GDM1 (cell line): Measurements from ENCODE around the gene NPM1.

ENCODE experiments used
- DNase-seq: peaks from one replicate; lab custom pipeline; 2025; lab: John Stamatoyannopoulos, UW

Gene NPM1

GRCh38 chr5:171428168-171428696, 40.6 kb downstream of the NPM1 start:
- no peak for DNase-seq

- DNase-seq: no peak
Observed at GRCh38 chr5:171428809-171429542, 41.3 kb downstream of the NPM1 start.

- no peak for DNase-seq
Observed at GRCh38 chr5:171429543-171429910, 41.9 kb downstream of the NPM1 start.

DNA sequence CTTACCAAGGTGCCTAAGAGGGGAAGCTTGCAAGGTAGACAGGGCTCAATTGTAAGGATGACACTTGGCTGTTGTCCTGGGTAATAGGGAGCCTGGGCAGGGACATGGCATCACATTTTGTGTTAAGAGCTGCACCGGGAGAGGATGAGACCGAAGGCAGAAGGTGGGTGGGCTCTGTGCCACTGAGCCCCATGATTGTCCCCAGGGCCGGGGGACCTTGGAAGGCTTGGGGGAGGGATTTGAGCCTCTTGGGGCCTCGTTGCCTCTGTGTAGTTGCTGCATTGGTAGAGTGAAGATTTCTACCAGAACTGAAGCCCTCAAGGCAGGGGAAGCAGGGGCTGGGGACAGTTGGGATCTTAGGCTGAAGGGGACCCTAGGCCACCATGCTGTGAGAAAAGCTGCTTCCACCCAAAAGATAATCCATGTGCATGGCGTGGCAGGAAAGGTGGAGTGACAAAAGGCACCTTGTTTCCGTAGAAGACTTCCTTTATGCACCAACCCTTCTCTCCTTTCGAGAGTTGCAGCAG, 43.7 kb downstream of the NPM1 start:
- DNase-seq: no peak

DNA sequence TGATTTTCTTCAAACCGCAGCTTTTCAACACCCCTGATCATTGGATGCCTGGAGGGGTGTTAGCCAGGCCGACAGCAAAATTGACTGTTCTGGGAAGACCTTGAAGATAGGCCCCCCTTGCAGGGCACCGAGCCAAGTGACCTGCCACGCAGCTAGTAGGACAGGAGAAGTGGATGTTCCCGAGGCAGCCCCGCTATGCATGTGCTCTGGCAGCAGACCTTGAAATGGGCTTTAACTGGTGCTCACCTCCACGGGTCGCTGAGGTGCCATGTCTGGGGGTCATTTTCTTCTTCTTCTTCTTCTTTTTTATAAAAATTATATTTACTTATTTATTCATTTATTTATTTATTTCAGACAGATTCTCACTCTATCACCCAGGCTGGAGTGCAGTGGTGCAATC, 44.4 kb downstream of the NPM1 start:
- no peak for DNase-seq

DNA sequence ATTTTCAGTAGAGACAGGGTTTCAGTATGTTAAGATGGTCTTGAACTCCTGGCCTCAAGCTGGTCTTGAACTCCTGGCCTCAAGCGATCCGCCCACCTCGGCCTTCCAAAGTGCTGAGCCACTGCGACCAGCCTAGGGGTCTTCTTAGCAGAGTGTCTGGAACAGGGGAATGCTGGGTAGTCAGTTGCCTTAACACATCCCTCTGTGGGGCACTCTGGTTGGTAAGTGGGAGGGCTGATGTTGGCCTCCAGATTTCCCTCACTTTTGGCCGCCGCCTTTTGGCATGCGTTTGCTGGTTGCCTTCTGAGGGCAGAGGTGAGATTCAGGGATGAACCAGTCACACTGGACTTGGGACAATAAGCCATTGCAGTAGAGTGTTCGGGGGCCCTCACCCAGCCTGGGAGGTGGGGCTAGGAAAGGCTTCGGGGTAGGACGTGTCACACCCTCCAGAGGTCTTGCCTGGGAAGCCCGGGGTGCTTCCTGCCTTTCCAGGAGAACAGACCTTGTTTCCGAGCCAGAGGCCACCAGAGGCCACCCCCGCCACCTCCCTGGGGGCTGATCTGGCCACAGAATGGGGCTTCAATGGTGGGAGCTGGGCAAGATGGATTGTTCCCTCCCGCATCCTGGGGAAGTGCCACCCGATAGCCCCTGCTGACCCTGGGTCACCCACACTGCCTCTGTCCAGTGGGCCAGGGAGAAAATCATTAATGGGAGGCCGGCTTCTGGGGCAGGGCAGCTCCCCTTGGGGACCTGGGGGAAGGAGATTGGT, 45.1 kb downstream of the NPM1 start:
- DNase-seq: no peak

DNA sequence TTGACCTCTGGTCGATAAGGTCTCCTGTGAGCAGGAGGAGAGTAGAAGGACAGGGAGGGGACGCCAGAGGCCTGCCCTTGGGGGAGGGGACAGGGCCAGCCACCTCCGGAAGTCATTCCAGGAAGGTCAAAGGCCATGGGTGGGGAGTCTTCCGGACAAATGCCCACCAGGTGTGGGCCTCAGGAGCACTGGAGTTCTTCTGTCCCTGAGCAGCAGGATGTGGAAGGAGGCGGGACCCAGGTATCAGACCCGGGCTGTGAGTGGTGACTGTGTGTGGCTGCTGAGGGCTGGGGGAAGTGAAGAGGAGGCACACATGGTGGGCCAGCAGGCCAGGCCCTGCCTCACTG, 45.7 kb downstream of the NPM1 start:
- DNase-seq: no peak

DNA sequence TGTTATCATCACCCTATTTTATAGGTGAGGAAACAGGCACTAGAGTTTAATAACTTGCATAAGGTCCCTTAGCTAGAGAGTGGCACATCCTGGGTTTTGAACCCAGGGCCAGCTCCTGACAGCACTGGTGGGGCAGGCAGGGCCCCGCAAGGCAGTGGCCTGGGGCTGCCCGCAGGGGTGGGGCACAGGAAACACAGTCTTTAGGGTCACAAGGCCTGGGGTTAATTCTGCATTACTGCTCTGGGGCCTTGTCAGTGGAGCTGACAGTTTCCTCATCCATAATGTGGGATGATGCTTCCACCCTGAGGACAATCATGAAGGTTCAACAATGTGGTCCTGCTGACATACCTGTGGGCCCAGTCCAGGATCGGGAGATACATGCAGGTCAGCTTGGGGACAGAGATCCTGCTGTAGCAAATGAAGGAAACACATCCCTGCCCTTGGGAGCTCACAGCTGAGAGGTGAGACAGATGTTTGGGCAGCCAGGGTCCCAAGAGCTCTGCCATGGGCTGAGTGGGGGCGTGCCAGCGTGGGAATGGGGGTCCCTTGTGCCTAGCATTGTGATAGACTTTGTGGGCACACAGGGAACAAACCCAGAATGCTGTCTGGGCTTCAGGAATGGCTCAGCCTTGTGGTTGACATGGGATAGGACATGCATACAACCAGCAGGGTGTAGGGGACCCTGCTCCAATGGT, 46.5 kb downstream of the NPM1 start:
- no peak for DNase-seq

GRCh38 chr5:171434874-171435273, 47.2 kb downstream of the NPM1 start:
- DNase-seq: no peak

GRCh38 chr5:171435908-171436307, 48.3 kb downstream of the NPM1 start:
- DNase-seq: no peak

GRCh38 chr5:171436804-171437285, 49.2 kb downstream of the NPM1 start:
- no peak for DNase-seq

- no peak for DNase-seq
Observed at GRCh38 chr5:171437286-171437821, 49.7 kb downstream of the NPM1 start.

- no peak for DNase-seq
Observed at GRCh38 chr5:171438738-171439137, 51.1 kb downstream of the NPM1 start.

DNA sequence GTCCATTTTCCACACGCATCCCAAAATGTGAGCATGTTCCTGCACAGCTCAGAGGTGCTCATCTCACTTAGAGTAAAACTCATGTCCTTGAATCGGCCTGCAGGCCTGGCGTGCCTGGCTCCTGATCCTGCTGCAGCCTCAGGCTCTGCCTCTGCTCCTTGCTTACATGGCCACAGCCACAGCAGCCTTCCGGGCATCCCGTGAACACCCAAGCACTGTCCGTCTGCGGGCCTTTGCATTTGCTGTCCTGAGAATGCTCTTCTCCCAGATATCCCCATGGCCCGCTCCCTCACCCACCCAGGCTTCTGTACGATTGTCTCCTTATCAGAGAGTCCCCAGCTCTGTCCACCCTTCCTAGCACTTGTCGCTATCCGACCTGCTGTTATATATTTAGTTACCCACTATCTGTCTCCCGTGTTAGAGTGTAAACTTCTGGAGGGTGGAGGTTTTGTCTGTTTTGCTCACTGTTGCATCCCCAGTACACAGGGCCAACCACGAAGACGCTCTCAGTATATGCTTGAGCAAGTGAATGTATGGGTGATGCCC, 53.7 kb downstream of the NPM1 start:
- DNase-seq: no peak

- DNase-seq: no peak
Observed at GRCh38 chr5:171442287-171443042, 54.8 kb downstream of the NPM1 start.

- no peak for DNase-seq
Observed at GRCh38 chr5:171444582-171444981, 56.9 kb downstream of the NPM1 start.

DNA sequence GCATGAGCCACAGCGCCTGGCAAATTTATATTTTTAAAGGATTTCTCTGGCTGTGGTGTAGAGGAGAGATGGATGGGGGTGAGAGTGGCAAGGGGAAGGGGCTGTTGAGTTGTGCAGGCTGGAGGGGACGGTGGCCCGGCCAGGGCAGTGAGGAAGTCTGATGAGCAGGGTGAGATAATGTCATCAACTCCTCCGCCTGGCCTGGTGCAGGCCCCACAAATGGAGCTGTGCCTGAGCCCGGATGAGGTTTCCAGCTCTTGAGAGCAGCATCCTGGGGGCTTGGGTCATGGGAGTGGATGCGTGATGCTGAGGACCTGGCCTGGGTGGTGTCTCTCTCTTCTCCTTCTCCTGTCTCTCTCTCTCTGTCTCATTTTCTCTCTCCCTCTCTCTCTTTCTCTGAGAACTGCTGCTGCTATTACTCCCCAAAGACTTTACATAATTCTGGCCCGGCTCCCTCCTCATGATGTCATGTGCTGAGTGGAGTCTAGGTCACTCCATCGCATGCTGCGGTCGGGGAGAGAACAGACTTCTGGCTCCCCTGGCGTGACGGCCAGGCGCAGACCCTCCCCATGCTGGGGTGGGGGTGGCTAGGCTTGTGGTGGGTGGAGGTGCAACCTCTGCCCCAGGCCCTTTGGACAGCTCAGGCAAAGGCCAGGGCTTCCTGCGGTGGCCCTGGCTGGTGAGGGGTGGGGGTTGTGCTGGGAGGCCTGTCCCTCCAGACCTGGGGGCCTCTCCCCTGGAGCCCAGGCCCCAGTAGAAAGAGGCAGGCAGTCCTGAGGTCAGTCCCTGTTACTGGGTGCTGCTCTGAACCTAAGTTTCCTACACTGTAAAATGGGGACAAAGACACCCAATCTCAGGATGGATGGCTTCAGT, 58.2 kb downstream of the NPM1 start:
- DNase-seq: no peak

- no peak for DNase-seq
Observed at GRCh38 chr5:171447226-171447625, 59.6 kb downstream of the NPM1 start.

DNA sequence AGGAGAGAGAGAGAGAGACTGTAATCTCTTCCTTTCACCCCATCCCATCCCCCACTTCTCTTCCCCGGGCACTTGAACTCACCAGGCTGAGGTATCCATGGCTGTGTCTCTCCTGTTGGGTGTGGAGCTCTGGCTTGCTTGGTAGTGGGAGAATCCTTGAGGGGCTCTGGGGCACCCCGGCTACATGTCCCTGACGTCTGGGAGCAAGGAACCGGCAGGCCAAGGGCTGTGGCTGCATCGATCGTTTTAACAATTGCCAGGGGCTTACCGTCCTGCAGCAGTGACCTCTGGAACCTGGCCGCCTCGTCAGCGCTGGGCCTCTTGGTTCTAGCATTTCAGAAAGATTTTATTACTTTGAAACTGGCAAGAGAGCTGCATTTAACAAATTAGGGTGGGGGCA, 61.8 kb downstream of the NPM1 start:
- DNase-seq: no peak
